Measurements from ENCODE around the gene SGF29.

SGF29 gene

GRCh38 chr16:28573738-28574718, 20.3 kb downstream of the SGF29 start:
- no peak overlapping the region for H3K4me2 ChIP-seq (ENCODE audit: low read depth, low read length)
- H3K27ac ChIP-seq (ENCODE audit: low read length), result no peak overlapping the region

GRCh38 chr16:28574925-28575324, 21.2 kb downstream of the SGF29 start:
- no peak overlapping the region for H2AFZ ChIP-seq (ENCODE audit: low read length)
- H3K27me3 ChIP-seq (replicated peaks; ENCODE audit: insufficient read depth, low read length), result no peaks in the 10 kb centered on the region
- no peaks in the 10 kb centered on the region for H3K9me2 ChIP-seq (replicated peaks; ENCODE audit: insufficient read depth, low read length)
- TF ChIP-seq EZH2phosphoT487 (IDR thresholded peaks at IDR 0.05; ENCODE audit: low read length) (no peak), EZH2 (optimal IDR thresholded peaks at IDR 0.05; ENCODE audit: low read depth, low read length) (no peak)
- TF ChIP-seq, protein P1, sequence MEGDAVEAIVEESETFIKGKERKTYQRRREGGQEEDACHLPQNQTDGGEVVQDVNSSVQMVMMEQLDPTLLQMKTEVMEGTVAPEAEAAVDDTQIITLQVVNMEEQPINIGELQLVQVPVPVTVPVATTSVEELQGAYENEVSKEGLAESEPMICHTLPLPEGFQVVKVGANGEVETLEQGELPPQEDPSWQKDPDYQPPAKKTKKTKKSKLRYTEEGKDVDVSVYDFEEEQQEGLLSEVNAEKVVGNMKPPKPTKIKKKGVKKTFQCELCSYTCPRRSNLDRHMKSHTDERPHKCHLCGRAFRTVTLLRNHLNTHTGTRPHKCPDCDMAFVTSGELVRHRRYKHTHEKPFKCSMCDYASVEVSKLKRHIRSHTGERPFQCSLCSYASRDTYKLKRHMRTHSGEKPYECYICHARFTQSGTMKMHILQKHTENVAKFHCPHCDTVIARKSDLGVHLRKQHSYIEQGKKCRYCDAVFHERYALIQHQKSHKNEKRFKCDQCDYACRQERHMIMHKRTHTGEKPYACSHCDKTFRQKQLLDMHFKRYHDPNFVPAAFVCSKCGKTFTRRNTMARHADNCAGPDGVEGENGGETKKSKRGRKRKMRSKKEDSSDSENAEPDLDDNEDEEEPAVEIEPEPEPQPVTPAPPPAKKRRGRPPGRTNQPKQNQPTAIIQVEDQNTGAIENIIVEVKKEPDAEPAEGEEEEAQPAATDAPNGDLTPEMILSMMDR (IDR thresholded peaks at IDR 0.05; ENCODE audit: low read length), result no peak
- no peaks in the 10 kb centered on the region for H3K79me2 ChIP-seq (ENCODE audit: low read length)
- no peak overlapping the region for H3K9ac ChIP-seq (ENCODE audit: low read length)
- no peaks in the 10 kb centered on the region for H3F3A ChIP-seq (ENCODE audit: insufficient read depth, low read length)
- H3K4me1 ChIP-seq (ENCODE audit: low read length), result no peaks in the 10 kb centered on the region
- H3K36me3 ChIP-seq (replicated peaks; ENCODE audit: insufficient read depth, low read length), result no peaks in the 10 kb centered on the region
- no peak overlapping the region for H3K4me2 ChIP-seq (ENCODE audit: low read depth, low read length)
- no peak overlapping the region for H3K27ac ChIP-seq (ENCODE audit: low read length)
- H4K20me1 ChIP-seq (ENCODE audit: insufficient read depth, low read length), result no peaks in the 10 kb centered on the region
- no peak overlapping the region for H3K4me3 ChIP-seq (ENCODE audit: low read length)
- no peaks in the 10 kb centered on the region for H3K9me3 ChIP-seq (replicated peaks; ENCODE audit: insufficient read depth, low read length)
- DNase-seq, result no peak

More at GRCh38 chr16:28573738-28574718, 20.3 kb downstream of the SGF29 start:
- H3K9me2 ChIP-seq (replicated peaks; ENCODE audit: insufficient read depth, low read length), result no peaks in the 10 kb centered on the region
- H3K9ac ChIP-seq (ENCODE audit: low read length), result no peak overlapping the region
- no peaks in the 10 kb centered on the region for H3K27me3 ChIP-seq (replicated peaks; ENCODE audit: insufficient read depth, low read length)
- no peaks in the 10 kb centered on the region for H3K79me2 ChIP-seq (ENCODE audit: low read length)
- DNase-seq, result no peak
- no peaks in the 10 kb centered on the region for H3K36me3 ChIP-seq (replicated peaks; ENCODE audit: insufficient read depth, low read length)
- H2AFZ ChIP-seq (ENCODE audit: low read length), result no peak overlapping the region
- no peaks in the 10 kb centered on the region for H3K4me1 ChIP-seq (ENCODE audit: low read length)
- H3K9me3 ChIP-seq (replicated peaks; ENCODE audit: insufficient read depth, low read length), result no peaks in the 10 kb centered on the region
- H3K4me3 ChIP-seq (ENCODE audit: low read length), result no peak overlapping the region
- H3F3A ChIP-seq (ENCODE audit: insufficient read depth, low read length), result no peaks in the 10 kb centered on the region
- TF ChIP-seq, protein P1 (IDR thresholded peaks at IDR 0.05; ENCODE audit: low read length), result no peak
- TF ChIP-seq EZH2phosphoT487 (IDR thresholded peaks at IDR 0.05; ENCODE audit: low read length) (no peak), EZH2 (optimal IDR thresholded peaks at IDR 0.05; ENCODE audit: low read depth, low read length) (no peak)
- H4K20me1 ChIP-seq (ENCODE audit: insufficient read depth, low read length), result no peaks in the 10 kb centered on the region

- Histone ChIP-seq H3K79me2 (ENCODE audit: low read length) (no peaks in the 10 kb centered on the region), H3K4me1 (ENCODE audit: low read length) (no peaks in the 10 kb centered on the region), H3K27me3 (replicated peaks; ENCODE audit: insufficient read depth, low read length) (no peaks in the 10 kb centered on the region), H2AFZ (ENCODE audit: low read length) (no peak overlapping the region), H3K4me3 (ENCODE audit: low read length) (no peak overlapping the region), H3K27ac (ENCODE audit: low read length) (no peak overlapping the region), H3K36me3 (replicated peaks; ENCODE audit: insufficient read depth, low read length) (no peaks in the 10 kb centered on the region), H3K9me3 (replicated peaks; ENCODE audit: insufficient read depth, low read length) (no peaks in the 10 kb centered on the region), H3K9ac (ENCODE audit: low read length) (no peak overlapping the region), H3K9me2 (replicated peaks; ENCODE audit: insufficient read depth, low read length) (no peaks in the 10 kb centered on the region), H4K20me1 (ENCODE audit: insufficient read depth, low read length) (no peaks in the 10 kb centered on the region), H3K4me2 (ENCODE audit: low read depth, low read length) (no peak overlapping the region), H3F3A (ENCODE audit: insufficient read depth, low read length) (no peaks in the 10 kb centered on the region)
- TF ChIP-seq, protein P1 (IDR thresholded peaks at IDR 0.05; ENCODE audit: low read length), result no peak
- TF ChIP-seq EZH2 (optimal IDR thresholded peaks at IDR 0.05; ENCODE audit: low read depth, low read length) (no peak), EZH2phosphoT487 (IDR thresholded peaks at IDR 0.05; ENCODE audit: low read length) (no peak)
- no peak for DNase-seq
Observed at GRCh38 chr16:28575446-28576109, 21.9 kb downstream of the SGF29 start.
